Measurements from ENCODE around the gene SETD2.

The SETD2 gene

GRCh38 chr3:46970391-46971091 lies 193.4 kb downstream of the SETD2 start:
- H3K4me3 ChIP-seq (ENCODE audit: low read depth, low read length) = no peak overlapping the region
- H3K9ac ChIP-seq (ENCODE audit: low read depth, low read length) = no peak overlapping the region
- peaks cover 6% of the 10 kb centered on the region for H3K36me3 ChIP-seq (ENCODE audit: control insufficient read depth, insufficient read depth, low read length)
- no peaks in the 10 kb centered on the region for H3K9me3 ChIP-seq (ENCODE audit: control insufficient read depth, insufficient read depth, low read length)
- H3K4me1 ChIP-seq (ENCODE audit: control insufficient read depth, insufficient read depth, low read length) = peaks cover 7% of the 10 kb centered on the region
- H3K27me3 ChIP-seq (ENCODE audit: control insufficient read depth, insufficient read depth, low read length) = no peaks in the 10 kb centered on the region

GRCh38 chr3:46968783-46969428 lies 195.0 kb downstream of the SETD2 start:
- Histone ChIP-seq H3K4me1 (ENCODE audit: control insufficient read depth, insufficient read depth, low read length) (peaks cover 7% of the 10 kb centered on the region), H3K36me3 (ENCODE audit: control insufficient read depth, insufficient read depth, low read length) (peaks cover 6% of the 10 kb centered on the region), H3K27me3 (ENCODE audit: control insufficient read depth, insufficient read depth, low read length) (no peaks in the 10 kb centered on the region), H3K4me3 (ENCODE audit: low read depth, low read length) (no peak overlapping the region), H3K9me3 (ENCODE audit: control insufficient read depth, insufficient read depth, low read length) (no peaks in the 10 kb centered on the region), H3K9ac (ENCODE audit: low read depth, low read length) (no peak overlapping the region)

DNA sequence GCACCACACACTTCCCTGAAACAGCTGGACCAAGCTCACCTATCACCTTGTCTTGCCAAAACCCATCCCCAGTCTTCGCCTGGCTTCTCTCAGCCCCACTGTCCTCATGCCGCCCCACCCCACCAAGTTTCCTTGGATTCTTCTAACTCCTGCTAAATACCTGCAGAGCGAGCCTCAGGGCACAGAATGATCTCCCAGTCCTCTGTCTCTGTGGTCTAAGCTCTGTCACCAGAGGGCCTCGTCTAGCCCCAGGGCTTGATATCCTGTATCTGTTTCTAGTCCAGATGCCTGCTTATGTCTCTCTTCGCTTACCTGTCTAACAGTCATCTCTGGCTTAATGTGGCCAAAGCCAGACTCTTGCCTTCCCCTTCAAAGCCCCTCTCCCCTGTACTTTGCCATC lies 197.1 kb downstream of the SETD2 start:
- no peaks in the 10 kb centered on the region for H3K9me3 ChIP-seq (ENCODE audit: control insufficient read depth, insufficient read depth, low read length)
- H3K27me3 ChIP-seq (ENCODE audit: control insufficient read depth, insufficient read depth, low read length) = no peaks in the 10 kb centered on the region
- H3K9ac ChIP-seq (ENCODE audit: low read depth, low read length) = no peak overlapping the region
- no peak overlapping the region for H3K4me3 ChIP-seq (ENCODE audit: low read depth, low read length)
- peaks cover 7% of the 10 kb centered on the region for H3K4me1 ChIP-seq (ENCODE audit: control insufficient read depth, insufficient read depth, low read length)
- peaks cover 6% of the 10 kb centered on the region for H3K36me3 ChIP-seq (ENCODE audit: control insufficient read depth, insufficient read depth, low read length)
